Measurements from ENCODE around the gene IST1. TPM values are rescaled to one million over a fixed set of nuclear protein-coding genes. Genes with fewer than 3 reads are reported as not detected.
"Not testable (repeated sequence)": the region's sequence is repeated elsewhere in the genome, so short reads cannot be mapped to it uniquely, and the experiment has no call there.

The IST1 gene
- total RNA-seq, 2 donors from 2014 or later: 154 to 181 TPM

GRCh38 chr16:71899171-71899570 lies 3.8 kb downstream of the IST1 start:
- no peak for TF ChIP-seq CTCF (IDR thresholded peaks at IDR 0.05)
- Histone ChIP-seq H3K27ac (peak overlapping the region; percentile 20 to 33), H3K4me1 (ENCODE audit: control insufficient read depth in 1 of 2, low read depth in 2 of 2) (peaks cover 68 to 71% of the 10 kb centered on the region in 2 donors)

GRCh38 chr16:71902656-71903365 lies 7.5 kb downstream of the IST1 start:
- Histone ChIP-seq H3K27ac (no peak overlapping the region), H3K36me3 (no peaks in the 10 kb centered on the region), H3K27me3 (replicated peaks; ENCODE audit: insufficient read depth) (no peaks in the 10 kb centered on the region), H3K4me1 (ENCODE audit: control insufficient read depth in 1 of 2, low read depth in 2 of 2) (peaks cover 54 to 57% of the 10 kb centered on the region in 2 donors), H3K4me3 (no peak overlapping the region), H3K9me3 (no peaks in the 10 kb centered on the region)
- no peak for ATAC-seq (ENCODE audit: insufficient number of reproducible peaks, low FRiP score, low read depth)
- no peak for TF ChIP-seq CTCF (IDR thresholded peaks at IDR 0.05)
- no peak for DNase-seq (ENCODE audit: low spot score)

More at GRCh38 chr16:71899171-71899570, 3.8 kb downstream of the IST1 start:
- Histone ChIP-seq H3K27me3 (replicated peaks; ENCODE audit: insufficient read depth) (no peaks in the 10 kb centered on the region), H3K9me3 (no peaks in the 10 kb centered on the region), H3K36me3 (no peaks in the 10 kb centered on the region), H3K4me3 (peak overlapping the region; percentile 57)
- DNase-seq (ENCODE audit: low spot score): no peak
- no peak for ATAC-seq (ENCODE audit: insufficient number of reproducible peaks, low FRiP score, low read depth)

- Histone ChIP-seq H3K4me1 (ENCODE audit: control insufficient read depth in 1 of 2, low read depth in 2 of 2) (peaks cover 46 to 50% of the 10 kb centered on the region in 2 donors), H3K27ac (no peak overlapping the region), H3K27me3 (replicated peaks; ENCODE audit: insufficient read depth) (no peaks in the 10 kb centered on the region), H3K36me3 (no peaks in the 10 kb centered on the region), H3K4me3 (no peak overlapping the region), H3K9me3 (no peaks in the 10 kb centered on the region)
- ATAC-seq (ENCODE audit: insufficient number of reproducible peaks, low FRiP score, low read depth) (no peak), DNase-seq (ENCODE audit: low spot score) (no peak)
- no peak for TF ChIP-seq CTCF (IDR thresholded peaks at IDR 0.05)
Observed at GRCh38 chr16:71903608-71904007, 8.3 kb downstream of the IST1 start.

- Histone ChIP-seq H3K4me1 (ENCODE audit: control insufficient read depth in 1 of 2, low read depth in 2 of 2) (peaks cover 40 to 43% of the 10 kb centered on the region in 2 donors), H3K4me3 (no peak overlapping the region), H3K36me3 (no peaks in the 10 kb centered on the region), H3K27me3 (replicated peaks; ENCODE audit: insufficient read depth) (no peaks in the 10 kb centered on the region), H3K27ac (no peak overlapping the region), H3K9me3 (no peaks in the 10 kb centered on the region)
- DNase-seq (ENCODE audit: low spot score) (no peak), ATAC-seq (ENCODE audit: insufficient number of reproducible peaks, low FRiP score, low read depth) (no peak)
- TF ChIP-seq CTCF (IDR thresholded peaks at IDR 0.05): no peak
Observed at GRCh38 chr16:71904239-71904638, 8.9 kb downstream of the IST1 start.

- not testable (repeated sequence) for H3K27me3 ChIP-seq (replicated peaks; ENCODE audit: insufficient read depth); H3K27ac ChIP-seq; H3K36me3 ChIP-seq; H3K4me3 ChIP-seq; H3K9me3 ChIP-seq; ATAC-seq (ENCODE audit: insufficient number of reproducible peaks, low FRiP score, low read depth); DNase-seq (ENCODE audit: low spot score)
- peaks cover 28 to 29% of the 10 kb centered on the region in 2 donors for H3K4me1 ChIP-seq (ENCODE audit: control insufficient read depth in 1 of 2, low read depth in 2 of 2)
Observed at GRCh38 chr16:71905765-71906164, 10.4 kb downstream of the IST1 start.

- Histone ChIP-seq H3K4me3 (no peak overlapping the region), H3K9me3 (no peaks in the 10 kb centered on the region), H3K27ac (no peak overlapping the region), H3K36me3 (peaks cover 5% of the 10 kb centered on the region), H3K4me1 (ENCODE audit: control insufficient read depth in 1 of 2, low read depth in 2 of 2) (peaks cover 15 to 25% of the 10 kb centered on the region in 2 donors), H3K27me3 (replicated peaks; ENCODE audit: insufficient read depth) (no peaks in the 10 kb centered on the region)
- no peak for TF ChIP-seq CTCF (IDR thresholded peaks at IDR 0.05)
- ATAC-seq (ENCODE audit: insufficient number of reproducible peaks, low FRiP score, low read depth) (no peak), DNase-seq (ENCODE audit: low spot score) (no peak)
Observed at GRCh38 chr16:71911121-71911520, 15.8 kb downstream of the IST1 start.

Data from thoracic aorta (tissue), 2 donors.